HT-29 (cell line): ENCODE data around the gene ZNF609. TPM values are rescaled to one million over a fixed set of nuclear protein-coding genes. Genes with fewer than 3 reads are reported as not detected.
"Not testable (repeated sequence)": the region's sequence is repeated elsewhere in the genome, so short reads cannot be mapped to it uniquely, and the experiment has no call there.

Source experiments
- DNase-seq: peaks from one replicate; pipeline ENCODE4 v3.0.0-alpha.2; 2015; ENCODE audit warnings: low spot score
- total RNA-seq: library from RNA; depleted of rRNA; stranded (reverse); fragments of >200 nt; shearing (Covaris generic); gene quantifications from 2 replicates; pipeline ENCODE4 v1.2.3, GENCODE V29; 2014

The ZNF609 gene
- total RNA-seq, 1 experiment from 2014 or later: 22.8 TPM

DNA sequence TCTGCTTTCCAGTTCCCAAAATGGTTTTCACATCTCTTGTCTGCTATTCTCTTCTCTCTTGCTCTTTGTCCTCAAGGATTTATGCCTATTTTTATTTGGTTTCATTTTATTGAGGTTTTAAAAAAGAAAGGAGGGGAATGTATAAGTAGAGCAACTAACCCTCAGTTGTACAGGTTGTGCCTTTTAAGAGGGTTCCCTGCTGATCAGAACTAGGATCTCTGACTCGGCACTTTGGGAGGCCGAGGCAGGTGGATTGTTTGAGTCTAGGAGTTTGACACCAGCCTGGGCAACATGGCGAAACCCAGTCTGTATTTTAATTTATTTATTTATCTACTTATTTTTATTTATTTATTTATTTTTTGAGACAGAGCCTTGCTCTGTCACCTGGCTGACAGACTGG is 123.6 kb downstream of the ZNF609 start:
- no peak for DNase-seq

DNA sequence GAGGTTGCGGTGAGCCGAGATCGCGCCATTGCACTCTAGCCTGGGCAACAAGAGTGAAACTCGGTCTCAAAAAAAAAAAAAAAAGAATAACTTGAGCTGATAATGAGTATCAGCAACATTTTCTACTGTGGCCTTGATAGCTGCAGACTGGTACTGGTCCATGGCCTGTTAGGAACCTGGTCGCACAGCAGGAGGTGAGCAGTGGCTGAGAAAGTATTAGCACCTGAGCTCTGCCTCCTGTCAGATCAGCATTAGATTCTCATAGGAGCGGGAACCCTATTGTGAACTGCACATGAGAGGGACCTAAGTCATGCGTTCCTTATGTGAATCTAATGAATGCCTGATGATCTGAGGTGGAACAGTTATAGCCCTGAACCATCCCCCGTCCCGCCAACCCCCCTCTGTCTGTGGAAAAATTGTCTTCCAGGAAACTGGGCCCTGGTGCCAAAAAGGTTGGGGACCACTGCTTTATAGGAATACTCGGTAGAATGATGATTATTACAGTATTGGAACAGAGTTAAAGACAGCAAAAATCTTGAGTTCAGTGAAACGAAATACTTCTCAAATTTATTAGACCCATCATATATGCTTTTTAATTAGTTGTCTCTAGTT is 126.0 kb downstream of the ZNF609 start:
- no peak for DNase-seq

DNA sequence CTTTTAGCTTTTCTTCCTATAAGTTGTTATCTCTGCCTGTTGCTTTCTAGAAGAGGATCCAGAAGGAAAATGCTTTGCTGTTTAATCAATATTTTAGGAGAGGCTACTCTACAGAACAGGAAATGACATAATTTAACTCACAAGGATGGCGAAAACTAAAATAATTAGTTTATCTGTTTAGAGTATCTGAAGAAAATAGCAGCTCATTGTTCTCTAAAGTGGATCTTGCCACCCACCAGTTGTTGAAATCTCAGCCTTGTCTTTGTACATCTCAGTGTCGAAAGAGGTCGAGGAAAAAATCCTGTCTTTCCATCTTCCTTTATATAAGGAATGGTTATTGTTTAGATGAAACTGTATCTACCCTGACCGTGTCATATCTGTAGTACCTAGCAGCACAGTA is 126.6 kb downstream of the ZNF609 start:
- DNase-seq: no peak

DNA sequence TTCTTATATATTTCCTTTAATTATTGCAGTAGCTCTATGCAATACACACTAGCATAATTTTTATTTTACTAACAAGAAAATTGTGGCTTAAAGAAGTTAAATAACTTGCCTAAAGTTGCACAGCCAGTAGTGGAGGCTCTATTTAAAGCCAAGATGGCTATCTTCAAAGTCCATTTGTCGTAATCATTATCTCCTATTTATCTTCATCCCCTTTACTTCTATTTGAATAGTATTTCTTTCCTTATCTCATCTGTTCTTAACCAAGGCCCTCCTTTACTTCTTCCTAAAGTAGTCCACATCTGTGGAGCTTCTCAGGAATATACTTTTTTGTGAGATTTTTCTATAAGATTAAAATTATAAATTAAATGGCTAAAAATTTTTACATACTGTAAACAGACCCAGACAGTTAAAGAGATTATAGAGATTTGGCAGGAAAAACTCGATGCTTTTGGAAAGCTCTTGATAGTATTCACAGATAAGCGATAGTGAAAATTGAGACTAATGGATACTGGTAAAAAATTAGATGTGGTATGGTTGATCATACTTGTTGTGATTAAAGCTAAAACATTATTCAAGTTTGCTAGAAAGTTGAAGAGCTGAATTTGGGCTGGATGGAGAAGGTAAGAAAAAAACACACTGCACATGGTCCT is 129.2 kb downstream of the ZNF609 start:
- no peak for DNase-seq

DNA sequence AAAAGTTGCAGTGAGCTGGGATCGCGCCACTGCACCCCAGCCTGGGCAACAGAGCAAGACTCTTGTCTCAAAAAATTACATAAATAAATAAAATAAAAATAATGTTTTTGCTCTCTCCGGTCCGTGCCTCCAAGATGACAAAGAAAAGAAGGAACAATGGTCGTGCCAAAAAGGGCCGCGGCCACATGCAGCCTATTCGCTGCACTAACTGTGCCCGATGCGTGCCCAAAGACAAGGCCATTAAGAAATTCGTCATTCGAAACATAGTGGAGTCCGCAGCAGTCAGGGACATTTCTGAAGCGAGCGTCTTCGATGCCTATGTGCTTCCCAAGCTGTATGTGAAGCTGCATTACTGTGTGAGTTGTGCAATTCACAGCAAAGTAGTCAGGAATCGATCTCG is 132.5 kb downstream of the ZNF609 start:
- not testable (repeated sequence) for DNase-seq

DNA sequence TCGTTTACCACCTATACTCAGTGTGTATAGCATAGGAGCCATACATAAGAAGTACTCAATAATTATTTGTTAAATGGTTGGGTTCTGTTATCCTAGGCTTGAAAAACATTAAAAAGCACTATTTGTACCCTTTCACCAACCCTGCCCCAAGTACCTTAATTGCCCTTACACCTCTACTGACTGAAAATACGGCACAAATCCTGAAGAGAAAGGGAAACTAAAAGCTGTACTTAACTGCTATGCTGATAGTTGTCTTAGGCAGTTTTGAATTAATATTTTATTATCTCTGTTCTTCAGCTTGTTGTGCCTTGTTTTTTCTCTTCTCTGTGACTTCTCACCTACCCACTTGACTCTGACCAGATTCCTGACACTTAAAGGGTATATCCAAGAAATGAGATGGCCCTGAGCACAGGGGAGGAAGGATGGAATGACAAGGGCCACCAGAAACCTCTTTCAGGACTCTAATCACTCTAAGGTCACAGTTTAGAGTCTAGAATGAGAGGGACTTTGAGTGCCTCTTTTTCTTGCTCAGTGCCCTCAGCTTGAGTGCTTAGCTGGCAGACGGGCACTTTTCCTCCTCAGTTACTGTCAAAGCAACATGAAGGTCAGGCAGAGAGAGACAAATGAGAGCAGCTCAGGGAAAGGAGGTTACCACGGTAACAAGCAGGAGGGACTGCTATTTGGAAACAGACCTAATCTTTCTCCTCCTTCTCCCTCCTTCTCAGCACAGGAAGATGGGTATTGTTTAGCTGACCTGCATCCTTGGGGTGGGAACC is 136.5 kb downstream of the ZNF609 start:
- no peak for DNase-seq

DNA sequence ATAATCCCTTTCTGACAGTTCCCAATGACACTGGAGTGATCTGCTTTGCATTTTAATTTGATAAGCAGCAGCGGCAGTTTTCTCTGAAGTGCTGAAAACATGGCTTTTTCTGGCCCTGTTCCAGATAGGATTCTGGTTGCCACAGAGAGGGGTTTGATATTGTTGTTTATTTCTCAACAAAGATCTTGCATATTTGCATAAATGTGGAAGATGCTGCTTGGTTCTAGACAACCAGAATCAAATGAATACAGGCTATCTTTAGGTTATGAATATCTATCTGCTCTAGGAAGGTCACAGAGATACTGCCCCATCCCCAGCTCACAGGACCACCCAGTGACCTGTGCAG is 137.1 kb downstream of the ZNF609 start:
- no peak for DNase-seq

DNA sequence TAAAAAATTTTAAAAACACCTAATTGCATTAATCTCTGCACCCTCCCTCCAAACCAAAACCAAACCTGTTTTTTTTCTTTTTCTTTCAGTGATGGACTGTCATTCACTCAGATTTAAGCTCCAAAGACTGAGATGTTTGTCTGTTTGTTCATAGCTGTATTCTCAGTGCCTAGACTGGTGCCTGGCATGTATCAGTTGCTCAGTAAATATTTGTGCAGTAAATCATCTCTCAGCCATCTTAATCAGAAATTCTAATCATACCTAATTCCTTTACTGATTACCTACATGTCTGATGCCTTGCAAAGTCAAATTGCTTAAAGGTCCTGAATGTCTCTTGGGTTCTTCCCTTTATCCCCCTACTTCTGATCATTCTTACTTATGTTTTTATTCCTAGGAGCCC is 138.8 kb downstream of the ZNF609 start:
- DNase-seq: no peak

DNA sequence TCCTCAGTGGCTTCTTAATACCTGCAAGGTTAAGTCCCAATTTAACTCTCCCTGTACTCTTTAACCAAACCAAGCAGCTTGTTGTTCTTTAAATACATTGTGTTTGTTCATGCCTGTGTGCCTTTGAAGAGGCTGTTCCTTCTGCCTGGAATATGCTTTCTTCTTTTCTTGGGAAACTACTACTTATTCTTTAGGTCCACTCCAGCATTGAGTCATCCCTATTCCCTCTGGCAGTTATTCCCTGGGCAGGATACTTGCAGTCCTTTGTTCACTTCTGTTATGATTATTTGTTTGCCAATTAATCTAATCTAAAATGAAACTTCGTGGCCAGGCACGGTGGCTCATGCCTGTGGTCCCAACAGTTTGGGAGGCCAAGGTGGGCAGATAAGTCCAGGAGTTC is 139.3 kb downstream of the ZNF609 start:
- DNase-seq: no peak

DNA sequence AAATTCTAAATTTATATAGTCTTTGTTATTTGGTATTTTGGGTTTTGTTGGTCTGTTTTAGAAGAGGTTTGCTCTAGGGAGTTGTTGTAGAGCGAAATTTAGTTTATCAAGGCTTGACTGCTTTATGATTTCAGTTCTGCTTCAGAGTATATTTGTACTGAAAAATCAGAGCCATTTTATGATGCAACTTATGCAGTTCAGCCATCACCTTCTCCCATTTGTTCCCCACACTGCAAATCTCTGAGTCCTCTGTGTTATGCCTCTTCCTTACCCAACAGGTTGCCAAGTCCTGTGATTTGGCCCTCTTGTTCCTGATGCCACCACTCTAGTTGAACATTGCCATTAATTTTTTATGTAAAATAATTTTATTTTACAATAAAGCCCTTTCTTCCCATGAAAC is 140.4 kb downstream of the ZNF609 start:
- no peak for DNase-seq

DNA sequence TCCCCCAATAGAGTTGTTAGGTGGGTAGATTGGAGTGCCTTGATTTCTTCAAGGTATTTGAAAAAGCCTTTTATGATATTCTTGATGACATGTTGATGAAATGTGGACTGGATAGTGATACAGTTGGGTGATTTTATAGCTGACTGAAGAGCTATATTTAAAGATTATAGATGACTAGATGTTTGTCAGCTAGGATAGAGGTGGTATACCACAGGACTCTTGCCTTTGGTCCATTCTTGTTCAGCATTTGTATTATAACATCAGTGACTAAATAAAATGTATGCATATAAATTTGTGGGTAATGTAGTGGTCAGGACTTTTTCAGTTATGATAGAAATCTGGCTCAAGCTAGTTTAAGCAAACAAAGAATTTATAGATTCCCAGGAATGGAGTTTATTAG is 143.9 kb downstream of the ZNF609 start:
- no peak for DNase-seq

DNA sequence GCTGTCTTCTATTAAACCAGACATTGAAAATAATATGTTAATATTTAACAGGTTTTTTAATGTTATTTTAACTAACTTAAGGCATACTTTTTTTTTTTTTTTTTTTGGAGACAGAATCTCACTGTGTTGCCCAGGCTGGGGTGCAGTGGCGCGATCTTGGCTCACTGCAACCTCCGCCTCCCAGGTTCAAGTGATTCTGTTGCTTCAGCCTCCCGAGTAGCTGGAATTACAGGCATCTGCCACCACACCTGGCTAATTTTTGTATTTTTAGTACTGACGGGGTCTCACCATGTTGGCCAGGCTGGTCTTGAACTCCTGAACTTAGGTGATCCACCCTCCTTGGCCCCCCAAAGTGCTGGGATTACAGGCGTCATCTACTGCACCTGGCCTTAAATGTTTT is 147.0 kb downstream of the ZNF609 start:
- not testable (repeated sequence) for DNase-seq

DNA sequence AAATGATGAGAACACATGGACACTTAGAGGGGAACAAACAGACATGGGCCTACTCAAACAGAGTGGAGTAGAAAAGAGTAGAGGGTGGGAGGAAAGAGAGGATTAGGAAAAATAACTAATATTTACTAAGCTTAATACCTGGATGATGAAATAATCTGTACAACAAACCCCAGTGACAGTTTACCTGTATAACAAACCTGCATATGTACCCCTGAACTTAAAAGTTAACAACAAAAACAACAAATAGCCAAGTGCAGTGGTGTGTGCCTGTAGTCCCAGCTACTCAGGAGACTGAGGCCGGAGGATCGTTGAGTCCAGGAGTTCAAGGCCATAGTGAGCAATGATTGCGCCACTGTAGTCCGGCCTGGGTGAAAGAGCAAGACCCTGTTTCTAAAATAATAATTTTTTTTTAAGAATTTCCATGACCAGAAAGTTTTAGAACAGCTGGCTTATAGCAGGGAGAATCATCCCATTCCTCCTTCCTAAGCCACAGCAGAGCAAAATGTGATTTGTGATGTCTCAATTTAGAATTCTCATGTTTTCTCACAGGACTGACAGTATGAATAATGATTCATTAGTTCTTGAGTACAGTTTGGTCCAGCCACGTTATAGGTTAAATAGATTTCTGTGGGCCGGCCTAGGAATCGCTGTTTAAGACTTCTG is 150.0 kb downstream of the ZNF609 start:
- no peak for DNase-seq

DNA sequence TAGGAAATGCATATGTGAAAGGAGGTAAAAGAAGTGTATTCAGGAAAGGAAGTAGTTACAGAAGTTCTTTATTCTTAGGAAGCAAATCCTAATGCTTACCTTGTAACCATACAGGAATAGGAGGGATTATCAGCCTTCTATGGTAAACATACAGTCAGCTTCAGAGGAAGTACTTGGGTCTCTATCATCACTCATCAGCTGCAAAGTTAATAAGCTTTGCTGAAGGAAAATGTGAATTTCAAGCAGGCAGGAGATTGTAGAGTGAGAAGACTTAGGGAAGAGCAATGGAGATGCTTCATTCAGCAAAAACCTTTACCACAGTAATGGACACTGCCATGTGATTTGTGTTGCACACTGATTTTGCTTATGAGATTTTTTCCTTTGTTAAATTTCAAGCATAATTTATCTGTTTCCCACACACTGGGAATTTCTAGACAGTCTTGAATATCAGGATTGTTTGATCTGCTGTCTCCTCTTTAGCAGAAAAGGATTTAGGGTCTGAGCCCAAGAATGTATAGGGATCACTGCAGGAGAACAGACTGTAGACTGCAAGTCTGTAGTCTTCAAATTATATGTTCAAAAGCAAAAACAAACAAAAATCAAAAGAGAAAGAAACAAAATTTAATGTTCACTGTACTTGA is 150.8 kb downstream of the ZNF609 start:
- DNase-seq: no peak

DNA sequence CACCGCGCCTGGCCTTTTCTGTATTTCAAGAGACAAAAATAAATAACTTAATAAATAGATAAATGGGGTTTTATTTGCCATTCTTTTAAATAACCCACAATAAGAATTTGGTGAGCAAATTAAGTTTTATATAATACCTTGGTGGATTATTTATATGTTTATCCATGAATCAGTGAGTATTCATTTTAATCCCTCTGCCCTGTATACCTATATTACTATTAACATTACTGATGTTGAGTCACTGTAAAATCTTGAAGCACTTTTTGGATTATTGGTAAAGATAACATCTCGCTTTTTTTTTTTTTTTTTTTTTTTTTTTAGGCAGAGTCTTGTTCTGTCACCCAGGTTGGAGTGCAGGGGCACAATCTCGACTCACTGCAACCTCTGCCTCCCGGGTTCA is 154.1 kb downstream of the ZNF609 start:
- no peak for DNase-seq

DNA sequence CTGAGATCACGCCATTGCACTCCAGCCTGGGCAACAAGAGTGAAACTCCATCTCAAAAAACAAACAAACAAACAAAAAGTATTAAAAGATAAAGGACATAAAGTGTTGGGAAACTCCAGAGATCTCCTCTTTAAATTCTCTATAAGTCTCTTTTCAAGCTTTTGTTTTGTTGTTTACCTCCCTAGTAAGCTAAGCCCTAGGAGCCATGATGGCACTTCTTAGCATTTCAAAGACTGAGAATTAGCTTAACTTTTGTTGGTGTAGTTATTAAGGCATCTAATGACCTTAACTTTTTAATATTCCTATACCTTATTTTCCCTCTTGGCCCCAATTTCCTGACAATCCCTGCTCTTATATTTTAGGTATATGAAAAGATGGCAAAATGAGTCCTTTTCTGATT is 157.3 kb downstream of the ZNF609 start:
- DNase-seq: no peak

DNA sequence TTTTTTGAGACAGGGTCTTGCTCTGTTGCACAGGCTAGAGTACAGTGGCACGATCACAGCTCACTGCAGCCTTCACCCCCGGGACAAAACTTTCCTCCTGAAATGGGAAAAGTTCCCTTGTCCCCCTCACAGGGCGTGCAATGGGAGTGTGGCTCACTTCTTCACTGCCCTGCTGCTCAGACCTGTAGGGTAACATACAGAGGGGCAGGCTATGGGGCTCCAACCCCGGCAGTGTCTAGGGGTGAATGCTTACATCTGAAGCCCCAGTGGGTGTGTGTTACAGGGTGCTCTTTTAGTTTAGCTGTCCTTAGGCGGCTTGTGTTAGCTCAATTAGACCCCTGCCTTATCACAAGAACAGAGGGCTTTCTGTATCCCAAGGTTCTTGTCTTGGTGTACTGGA is 157.8 kb downstream of the ZNF609 start:
- DNase-seq: no peak

DNA sequence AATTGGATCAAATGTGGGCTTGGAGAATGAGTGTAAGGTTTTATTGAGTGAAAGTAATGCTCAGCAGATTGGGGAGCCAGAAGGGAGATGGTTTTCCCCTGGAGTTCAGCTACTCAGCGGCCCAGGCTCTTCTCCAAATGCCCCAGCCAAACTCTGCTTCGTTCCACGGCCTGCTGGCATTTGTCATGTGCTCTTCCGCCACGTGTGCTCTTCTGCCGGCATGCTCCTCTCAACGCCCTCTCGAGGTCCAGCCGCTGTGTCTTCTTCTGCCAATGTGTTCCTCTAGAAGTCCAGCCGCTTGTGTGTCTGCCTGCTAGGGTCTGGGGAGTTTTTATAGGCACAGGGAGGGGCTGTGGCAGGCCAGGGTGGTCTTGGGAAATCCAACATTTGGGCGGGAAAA is 158.2 kb downstream of the ZNF609 start:
- no peak for DNase-seq

DNA sequence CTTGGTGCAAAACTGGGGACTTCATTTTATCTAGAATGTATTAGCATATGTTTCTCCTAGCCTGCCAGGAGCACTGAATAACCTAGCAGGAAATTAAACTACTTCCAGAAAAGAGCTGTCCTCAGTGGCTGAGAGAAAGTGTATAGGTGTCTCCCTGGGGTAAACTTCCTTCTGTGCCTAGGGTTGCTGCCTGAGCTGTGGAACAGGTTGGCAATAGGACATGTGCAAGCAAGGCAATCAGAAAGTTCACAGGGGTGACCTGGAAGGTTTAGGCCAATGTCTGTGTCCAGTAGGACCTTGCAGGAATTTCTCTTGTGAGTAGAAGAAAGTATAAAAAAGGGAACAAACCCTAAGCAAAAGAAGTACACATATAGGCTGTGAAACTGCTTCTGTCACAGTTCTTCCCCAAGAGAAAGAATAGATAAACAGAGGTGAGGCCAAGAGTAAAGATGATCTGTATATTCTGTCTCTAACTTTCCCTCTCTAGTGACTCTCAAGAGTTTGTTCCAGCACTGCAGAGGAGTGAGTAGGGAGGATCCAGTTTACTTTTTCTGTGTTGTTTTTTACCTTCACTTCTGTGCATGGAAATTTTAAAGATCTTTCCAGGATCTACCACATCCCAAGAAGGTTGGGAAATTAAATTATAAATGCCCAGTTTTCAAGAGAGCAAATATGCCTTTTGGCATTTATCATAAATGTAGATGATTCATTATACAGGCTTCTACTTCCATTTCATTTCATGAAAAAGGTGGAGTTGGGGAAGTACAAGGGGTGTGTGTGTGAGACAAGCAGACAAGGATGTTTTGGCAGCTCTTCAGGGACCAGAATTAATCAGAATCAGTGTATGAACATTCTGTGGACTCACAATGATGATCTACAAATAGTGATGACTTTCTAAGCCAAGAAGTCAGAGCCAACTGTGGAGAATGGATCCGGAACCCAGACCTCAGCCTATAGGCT is 159.8 kb downstream of the ZNF609 start:
- no peak for DNase-seq

DNA sequence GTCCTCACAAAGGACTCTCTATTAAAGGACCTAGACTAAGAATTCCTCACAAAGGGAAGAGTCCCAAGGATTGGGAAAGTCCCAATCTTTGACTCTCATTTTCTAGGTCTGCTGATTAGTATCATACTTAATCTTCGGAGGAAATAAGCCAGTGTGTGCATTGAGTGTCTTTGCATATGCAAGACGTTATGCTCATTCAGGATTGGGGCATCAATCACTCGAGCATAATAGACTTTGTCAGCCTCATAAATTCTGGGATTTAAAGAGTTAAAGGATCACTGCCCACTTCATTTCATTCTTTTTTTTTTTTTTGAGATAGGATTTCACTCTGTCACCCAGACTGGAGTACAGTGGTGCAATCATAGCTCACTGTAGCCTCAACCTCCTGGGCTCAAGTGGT is 160.7 kb downstream of the ZNF609 start:
- DNase-seq: no peak
